RWPE2 (cell line): Measurements from ENCODE around the gene HIRA.
A peak's percentile ranks its signal among the peaks of the same experiment; 100 is the strongest.

Experiments
- ATAC-seq: fragments of 200-7000 bp; cut with Tn5 transposase; 3 replicates; pipeline ENCODE4 v1.9.1; 2021; ENCODE audit warnings: low read depth
- DNase-seq: peaks from one replicate; pipeline ENCODE4 v3.0.0-alpha.2; 2020; ENCODE audit warnings: low spot score
- H3K27ac ChIP-seq: fragments of 450-650 bp; 2 replicates; pipeline ENCODE4 v1.5.1; 2017; ENCODE audit warnings: mild to moderate bottlenecking; ENCODE audit not compliant: poor library complexity, severe bottlenecking
- H3K27me3 ChIP-seq: fragments of 250-450 bp; sonication (Bioruptor Pico); 2 replicates; pipeline ENCODE4 v1.5.1; 2021; ENCODE audit warnings: mild to moderate bottlenecking, moderate library complexity; ENCODE audit not compliant: insufficient read depth, poor library complexity, severe bottlenecking
- H3K36me3 ChIP-seq: fragments of 250-450 bp; sonication (Bioruptor Pico); 2 replicates; pipeline ENCODE4 v1.5.1; 2020; ENCODE audit warnings: low read depth, mild to moderate bottlenecking, moderate library complexity
- H3K4me1 ChIP-seq: fragments of 250-450 bp; sonication (Bioruptor Pico); 2 replicates; pipeline ENCODE4 v1.5.1; 2021; ENCODE audit warnings: mild to moderate bottlenecking, moderate library complexity; ENCODE audit not compliant: insufficient read depth, poor library complexity, severe bottlenecking
- H3K4me3 ChIP-seq: fragments of 250-450 bp; sonication (Bioruptor Pico); 2 replicates; pipeline ENCODE4 v1.5.1; 2021; ENCODE audit warnings: mild to moderate bottlenecking, moderate library complexity; ENCODE audit not compliant: severe bottlenecking
- H3K9me3 ChIP-seq: fragments of 250-450 bp; sonication (Bioruptor Pico); 2 replicates; pipeline ENCODE4 v1.5.1; 2021; ENCODE audit warnings: mild to moderate bottlenecking, moderate library complexity; ENCODE audit not compliant: severe bottlenecking
- CTCF ChIP-seq: fragments of 450-650 bp; IDR thresholded peaks from one replicate; pipeline ENCODE4 v1.5.1; 2017; ENCODE audit warnings: mild to moderate bottlenecking, moderate library complexity; ENCODE audit not compliant: poor library complexity, severe bottlenecking

Gene HIRA

GRCh38 chr22:19431649-19432132, at the start of gene HIRA:
HIRA (minus strand) TSS chr22:19431733; CDS start chr22:19431476, 257 bp downstream.
- Histone ChIP-seq H3K4me3 (peak within 1 kb of the TSS; percentile 66), H3K9me3 (no peaks in the 10 kb centered on the region), H3K4me1 (peaks cover 9% of the 10 kb centered on the region), H3K27ac (peak within 1 kb of the TSS; percentile 81), H3K36me3 (peaks cover 37% of the 10 kb centered on the region), H3K27me3 (no peaks in the 10 kb centered on the region)
- DNase-seq (peak; percentile 77), ATAC-seq (peak; percentile 48)
- TF ChIP-seq CTCF, result no peak

DNA sequence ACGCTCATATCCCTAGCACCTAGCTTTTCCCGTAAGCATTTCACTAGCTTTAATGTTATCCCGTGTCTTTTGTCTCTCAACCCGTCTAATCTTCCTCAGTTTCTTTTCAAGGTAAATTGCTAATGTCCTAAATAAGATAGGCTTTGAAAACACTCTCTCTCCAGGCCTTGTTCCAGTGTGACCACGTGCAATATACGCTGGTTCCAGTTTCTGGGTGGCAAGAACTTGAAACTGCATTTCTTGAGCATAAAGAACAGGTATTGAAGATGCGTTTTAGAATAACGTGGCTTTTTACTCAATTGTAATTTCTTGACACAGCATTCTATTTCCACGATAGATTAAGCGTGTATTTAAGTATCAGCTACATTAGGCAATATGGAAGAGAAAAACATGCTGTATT, 49.3 kb upstream of the HIRA start:
- Histone ChIP-seq H3K36me3 (peaks cover 54% of the 10 kb centered on the region), H3K9me3 (no peaks in the 10 kb centered on the region), H3K27ac (peak overlapping the region; percentile 99), H3K27me3 (no peaks in the 10 kb centered on the region), H3K4me3 (peak overlapping the region; percentile 66), H3K4me1 (peaks cover 33% of the 10 kb centered on the region)
- no peak for ATAC-seq
- no peak for DNase-seq
- no peak for TF ChIP-seq CTCF

- H3K27me3 ChIP-seq, result no peaks in the 10 kb centered on the region
- DNase-seq, result no peak
- ATAC-seq, result no peak
- peak overlapping the region; percentile 66 for H3K4me3 ChIP-seq
- peaks cover 33% of the 10 kb centered on the region for H3K4me1 ChIP-seq
- H3K9me3 ChIP-seq, result no peaks in the 10 kb centered on the region
- H3K27ac ChIP-seq, result peak overlapping the region; percentile 99
- TF ChIP-seq CTCF, result no peak
- peaks cover 51% of the 10 kb centered on the region for H3K36me3 ChIP-seq
These were observed 48.6 kb upstream of the HIRA start for GRCh38 chr22:19480173-19480568.

DNA sequence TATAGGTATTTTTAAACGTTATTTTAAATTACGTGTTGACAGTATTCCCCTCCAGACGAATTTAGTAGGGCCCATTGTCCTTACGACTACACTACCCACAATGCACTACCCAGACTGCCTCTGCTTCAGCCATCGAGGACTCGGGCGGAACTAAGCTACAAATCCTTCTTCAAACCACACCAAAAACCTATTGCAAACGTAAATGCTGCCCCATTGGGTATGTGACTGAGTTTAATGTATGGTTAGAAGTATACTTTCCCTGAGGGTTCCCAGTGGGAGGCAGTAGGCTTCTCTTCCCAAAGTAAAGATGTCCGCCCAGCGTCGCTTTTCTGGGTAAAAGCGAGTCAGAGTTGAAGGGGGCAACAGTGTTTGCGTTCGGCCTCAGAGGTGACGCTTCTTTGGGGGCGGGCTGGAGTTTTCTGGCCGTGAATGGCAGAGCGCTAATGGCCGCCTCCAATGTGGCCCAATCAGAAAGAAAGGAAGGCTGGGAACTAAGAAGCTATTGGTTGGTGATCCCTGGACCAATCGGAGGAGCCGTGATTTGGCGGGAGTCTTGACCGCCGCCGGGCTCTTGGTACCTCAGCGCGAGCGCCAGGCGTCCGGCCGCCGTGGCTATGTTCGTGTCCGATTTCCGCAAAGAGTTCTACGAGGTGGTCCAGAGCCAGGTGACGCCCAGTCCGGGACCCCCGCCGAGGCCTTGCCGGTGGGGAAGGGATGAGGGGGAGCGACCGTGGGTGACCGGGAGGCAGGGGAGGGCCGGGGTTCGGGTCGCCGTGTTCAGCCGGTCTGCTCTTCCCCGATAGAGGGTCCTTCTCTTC, 48.0 kb upstream of the HIRA start, which contains the start of gene CDC45:
CDC45 (plus strand) TSS at position 566 of the 818 bp plus-strand sequence; CDS start at position 615, 49 bp downstream.
- H3K27ac ChIP-seq, result peak within 1 kb of the TSS; percentile 99

More for the DNA sequence above, 48.0 kb upstream of the HIRA start, which contains the start of gene CDC45:
- Histone ChIP-seq H3K9me3 (no peaks in the 10 kb centered on the region), H3K36me3 (peaks cover 52% of the 10 kb centered on the region), H3K27me3 (no peaks in the 10 kb centered on the region), H3K4me1 (peaks cover 33% of the 10 kb centered on the region), H3K4me3 (peak within 1 kb of the TSS; percentile 66)
- DNase-seq (peak; percentile 95), ATAC-seq (peak; percentile 86)
- no peak for TF ChIP-seq CTCF
